ENCODE data around the gene HDGF. TPM values are rescaled to one million over a fixed set of nuclear protein-coding genes. Genes with fewer than 3 reads are reported as not detected.

The HDGF gene
- total RNA-seq, 4 donors from 2014 or later: 124 to 242 (median 137) TPM

DNA sequence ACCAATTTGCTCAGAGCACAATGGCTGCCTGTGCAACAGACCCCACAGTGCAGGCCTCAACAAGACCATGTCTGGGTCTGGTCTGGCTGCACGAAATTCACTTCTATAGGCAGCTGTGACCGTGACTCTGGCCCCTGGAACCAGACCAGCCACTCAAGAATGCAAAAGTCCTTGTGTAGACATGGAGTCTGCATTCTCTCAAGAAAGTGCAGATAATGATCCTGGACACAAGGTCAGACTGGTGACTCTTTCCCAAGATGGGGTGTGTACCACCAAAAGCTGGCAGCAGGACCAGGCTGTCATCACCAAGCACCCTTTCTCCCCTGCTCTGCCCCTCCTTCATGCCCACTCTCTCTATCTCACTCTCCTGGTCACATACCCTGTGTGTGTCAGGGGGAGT is 30.3 kb downstream of the HDGF start:
- DNase-seq (ENCODE audit: low spot score): no peak
- ATAC-seq (ENCODE audit: low FRiP score): no peak
- TF ChIP-seq CTCF (IDR thresholded peaks at IDR 0.05): no peak

GRCh38 chr1:156717351-156717750 is 34.1 kb downstream of the HDGF start:
- DNase-seq (ENCODE audit: low spot score) (no peak), ATAC-seq (ENCODE audit: low FRiP score) (no peak)
- TF ChIP-seq CTCF (IDR thresholded peaks at IDR 0.05): no peak

GRCh38 chr1:156714830-156715229 is 36.6 kb downstream of the HDGF start:
- no peak for TF ChIP-seq CTCF (IDR thresholded peaks at IDR 0.05)
- DNase-seq (ENCODE audit: low spot score) (no peak), ATAC-seq (ENCODE audit: low FRiP score) (no peak)

- TF ChIP-seq CTCF (IDR thresholded peaks at IDR 0.05): no peak
- DNase-seq (ENCODE audit: low spot score): no peak
- no peak for ATAC-seq (ENCODE audit: low FRiP score)
Measured at GRCh38 chr1:156712626-156713025, 38.8 kb downstream of the HDGF start.

GRCh38 chr1:156711011-156711817 is 40.3 kb downstream of the HDGF start:
- no peak for TF ChIP-seq CTCF (IDR thresholded peaks at IDR 0.05)
- ATAC-seq (ENCODE audit: low FRiP score) (no peak), DNase-seq (ENCODE audit: low spot score) (no peak)

DNA sequence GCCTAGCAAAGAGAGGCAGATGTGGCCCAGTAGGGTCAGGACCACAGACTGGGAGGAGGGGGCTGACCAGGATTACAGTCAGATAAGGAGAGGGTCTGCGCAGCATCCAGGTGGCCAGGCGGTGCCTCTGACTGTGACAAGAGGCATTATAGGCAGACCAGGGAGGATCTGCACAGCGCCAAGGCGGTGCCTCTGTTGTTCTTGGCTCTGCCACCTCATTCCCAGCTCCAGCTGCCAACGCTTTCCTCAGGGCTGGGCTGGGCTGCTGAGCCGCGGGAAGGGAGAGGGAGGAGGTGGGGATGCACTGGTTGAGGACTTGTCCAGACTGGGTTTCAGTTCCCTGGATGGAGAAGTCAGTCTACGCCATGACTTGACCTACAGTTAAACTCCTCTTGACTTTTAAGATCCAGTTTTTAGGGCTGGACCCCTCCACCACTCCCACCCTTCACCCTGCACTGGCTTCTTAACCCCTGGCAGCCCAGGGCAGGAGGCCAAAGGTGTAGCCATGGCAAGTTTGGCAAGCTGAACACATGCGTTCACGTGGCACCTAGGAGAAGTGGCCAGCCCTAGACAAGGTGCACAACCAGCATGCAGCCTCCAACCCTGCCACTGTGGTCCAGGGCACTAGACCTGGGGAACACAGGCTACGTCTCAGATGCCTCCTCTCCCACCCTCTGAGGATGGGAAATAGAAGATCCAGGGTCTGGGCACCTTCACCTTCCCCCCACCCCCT is 41.6 kb downstream of the HDGF start:
- DNase-seq (ENCODE audit: low spot score): no peak
- peak; percentile 60 for ATAC-seq (ENCODE audit: low FRiP score)

More for the DNA sequence above, 41.6 kb downstream of the HDGF start:
- TF ChIP-seq CTCF (IDR thresholded peaks at IDR 0.05): no peak
